ENCODE data around the gene COX6A1.

DNA sequence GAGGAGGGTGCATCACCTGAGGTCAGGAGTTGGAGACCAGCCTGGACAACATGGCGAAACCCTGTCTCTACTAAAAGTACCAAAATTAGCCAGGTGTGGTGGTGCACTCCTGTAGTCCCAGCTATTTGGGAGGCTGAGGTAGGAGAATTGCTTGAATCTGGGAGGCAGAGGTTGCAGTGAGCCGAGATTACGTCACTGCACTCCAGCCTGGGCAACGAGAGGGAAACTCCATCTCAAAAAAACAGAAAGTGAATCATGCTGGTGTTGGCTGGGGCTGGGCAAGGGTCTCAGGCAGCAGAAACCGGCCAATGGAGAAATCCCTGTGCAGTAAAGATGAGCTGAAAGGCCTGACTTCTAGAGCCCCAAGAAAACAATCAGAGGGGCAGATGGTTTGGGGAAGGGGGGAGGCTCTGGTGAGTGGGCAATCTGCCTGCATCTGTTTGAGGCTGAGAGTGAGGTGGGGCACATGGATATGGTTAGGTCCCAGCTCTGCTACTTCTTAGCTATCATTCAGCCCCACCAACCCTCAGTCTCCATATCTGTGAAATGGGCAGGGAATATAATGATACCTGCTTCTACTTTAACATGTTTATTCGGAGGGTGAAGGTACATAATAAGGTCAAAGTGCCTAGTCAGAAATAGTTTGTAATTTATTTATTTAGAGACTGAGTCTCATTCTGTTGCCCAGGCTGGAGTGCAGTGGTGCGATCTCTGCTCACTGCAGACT lies 21.3 kb upstream of the COX6A1 start:
- TF ChIP-seq CTCF (IDR thresholded peaks at IDR 0.05) (no peak), POLR2A (IDR thresholded peaks at IDR 0.05) (no peak)

Data from vagina (tissue), 2 donors.